Measurements from ENCODE around the gene LTV1.
A peak's percentile ranks its signal among the peaks of the same experiment; 100 is the strongest.

Gene LTV1

GRCh38 chr6:143822584-143823024 lies 20.5 kb upstream of the LTV1 start:
- peak; percentile 46 for DNase-seq (ENCODE audit: low read depth)
- TF ChIP-seq CTCF (IDR thresholded peaks at IDR 0.05; ENCODE audit: control insufficient read depth, insufficient read depth, low read depth, low read length, missing control alignments): no peak

GRCh38 chr6:143823548-143823947 lies 19.6 kb upstream of the LTV1 start:
- no peak for DNase-seq (ENCODE audit: low read depth)
- H3K4me3 ChIP-seq (ENCODE audit: control insufficient read depth, low read depth, low read length): no peak overlapping the region
- TF ChIP-seq CTCF (IDR thresholded peaks at IDR 0.05; ENCODE audit: control insufficient read depth, insufficient read depth, low read depth, low read length, missing control alignments): no peak

More at GRCh38 chr6:143822584-143823024, 20.5 kb upstream of the LTV1 start:
- H3K4me3 ChIP-seq (ENCODE audit: control insufficient read depth, low read depth, low read length): no peak overlapping the region

GRCh38 chr6:143828572-143828971 lies 14.6 kb upstream of the LTV1 start:
- DNase-seq (ENCODE audit: low read depth): no peak
- TF ChIP-seq CTCF (IDR thresholded peaks at IDR 0.05; ENCODE audit: control insufficient read depth, insufficient read depth, low read depth, low read length, missing control alignments): no peak
- no peak overlapping the region for H3K4me3 ChIP-seq (ENCODE audit: control insufficient read depth, low read depth, low read length)

GRCh38 chr6:143836150-143836549 lies 7.0 kb upstream of the LTV1 start:
- no peak overlapping the region for H3K4me3 ChIP-seq (ENCODE audit: control insufficient read depth, low read depth, low read length)
- no peak for DNase-seq (ENCODE audit: low read depth)
- no peak for TF ChIP-seq CTCF (IDR thresholded peaks at IDR 0.05; ENCODE audit: control insufficient read depth, insufficient read depth, low read depth, low read length, missing control alignments)

- no peak for DNase-seq (ENCODE audit: low read depth)
- TF ChIP-seq CTCF (IDR thresholded peaks at IDR 0.05; ENCODE audit: control insufficient read depth, insufficient read depth, low read depth, low read length, missing control alignments): no peak
- no peak overlapping the region for H3K4me3 ChIP-seq (ENCODE audit: control insufficient read depth, low read depth, low read length)
Measured at GRCh38 chr6:143838395-143838794, 4.7 kb upstream of the LTV1 start.

- no peak for TF ChIP-seq CTCF (IDR thresholded peaks at IDR 0.05; ENCODE audit: control insufficient read depth, insufficient read depth, low read depth, low read length, missing control alignments)
- no peak for DNase-seq (ENCODE audit: low read depth)
- H3K4me3 ChIP-seq (ENCODE audit: control insufficient read depth, low read depth, low read length): no peak overlapping the region
Measured at GRCh38 chr6:143839196-143839595, 3.9 kb upstream of the LTV1 start.

All from AG09309 (cell line).